Osteoblast (primary cell): ENCODE results near the gene RAB3B. TPM values are rescaled to one million over a fixed set of nuclear protein-coding genes. Genes with fewer than 3 reads are reported as not detected.

Experiments
- DNase-seq: peaks from one replicate; pipeline ENCODE4 v3.0.0; 2011; ENCODE audit warnings: low spot score, mixed read lengths; ENCODE audit not compliant: insufficient read length; ENCODE audit errors: missing footprints
- H2AFZ ChIP-seq: 2 replicates; pipeline ENCODE4 v1.6.0; 2011; ENCODE audit warnings: mild to moderate bottlenecking, low read length
- H3K27ac ChIP-seq: 2 replicates; pipeline ENCODE4 v1.5.1; 2011; ENCODE audit warnings: mild to moderate bottlenecking, low read depth, low read length, moderate library complexity
- H3K27me3 ChIP-seq: 2 replicates; pipeline ENCODE4 v1.6.0; 2012; ENCODE audit warnings: mild to moderate bottlenecking, control low read depth, inconsistent platforms, low read length, moderate library complexity; ENCODE audit not compliant: insufficient read depth
- H3K36me3 ChIP-seq: 2 replicates; pipeline ENCODE4 v1.5.1; 2011; ENCODE audit warnings: mild to moderate bottlenecking, low read length, control low read depth, moderate library complexity; ENCODE audit not compliant: insufficient read depth
- H3K4me1 ChIP-seq: 2 replicates; pipeline ENCODE4 v1.5.1; 2011; ENCODE audit warnings: mild to moderate bottlenecking, low read length, control low read depth, moderate library complexity; ENCODE audit not compliant: insufficient read depth
- H3K4me2 ChIP-seq: 2 replicates; pipeline ENCODE4 v1.6.0; 2011; ENCODE audit warnings: mild to moderate bottlenecking, low read length; ENCODE audit not compliant: insufficient read depth
- H3K4me3 ChIP-seq: fragments of 200-600 bp; sonication (generic); 3 replicates; pipeline ENCODE4 v1.5.1; 2012; ENCODE audit warnings: mild to moderate bottlenecking, low read length, inconsistent platforms; ENCODE audit not compliant: insufficient read depth
- H3K79me2 ChIP-seq: 2 replicates; pipeline ENCODE4 v1.6.0; 2012; ENCODE audit warnings: mild to moderate bottlenecking, low read length, control low read depth, inconsistent platforms; ENCODE audit not compliant: insufficient read depth
- H3K9me3 ChIP-seq: 2 replicates; pipeline ENCODE4 v1.5.1; 2011; ENCODE audit warnings: low read depth, low read length, control low read depth
- H4K20me1 ChIP-seq: 2 replicates; pipeline ENCODE4 v1.6.0; 2012; ENCODE audit warnings: mild to moderate bottlenecking, low read length, control low read depth; ENCODE audit not compliant: insufficient read depth
- total RNA-seq: library from RNA; depleted of rRNA; stranded (reverse); fragments of >200 nt; gene quantifications from 2 replicates; pipeline ENCODE4 v1.2.3, GENCODE V29; 2012
- TF ChIP-seq, protein P1 (sequence below): IDR thresholded peaks from 2 replicates; pipeline ENCODE4 v1.5.1; 2011; ENCODE audit warnings: mild to moderate bottlenecking, low read depth, low read length, moderate library complexity; ENCODE audit errors: extremely low read depth

RAB3B gene
- total RNA-seq, 1 donor, result 14.5 TPM

DNA sequence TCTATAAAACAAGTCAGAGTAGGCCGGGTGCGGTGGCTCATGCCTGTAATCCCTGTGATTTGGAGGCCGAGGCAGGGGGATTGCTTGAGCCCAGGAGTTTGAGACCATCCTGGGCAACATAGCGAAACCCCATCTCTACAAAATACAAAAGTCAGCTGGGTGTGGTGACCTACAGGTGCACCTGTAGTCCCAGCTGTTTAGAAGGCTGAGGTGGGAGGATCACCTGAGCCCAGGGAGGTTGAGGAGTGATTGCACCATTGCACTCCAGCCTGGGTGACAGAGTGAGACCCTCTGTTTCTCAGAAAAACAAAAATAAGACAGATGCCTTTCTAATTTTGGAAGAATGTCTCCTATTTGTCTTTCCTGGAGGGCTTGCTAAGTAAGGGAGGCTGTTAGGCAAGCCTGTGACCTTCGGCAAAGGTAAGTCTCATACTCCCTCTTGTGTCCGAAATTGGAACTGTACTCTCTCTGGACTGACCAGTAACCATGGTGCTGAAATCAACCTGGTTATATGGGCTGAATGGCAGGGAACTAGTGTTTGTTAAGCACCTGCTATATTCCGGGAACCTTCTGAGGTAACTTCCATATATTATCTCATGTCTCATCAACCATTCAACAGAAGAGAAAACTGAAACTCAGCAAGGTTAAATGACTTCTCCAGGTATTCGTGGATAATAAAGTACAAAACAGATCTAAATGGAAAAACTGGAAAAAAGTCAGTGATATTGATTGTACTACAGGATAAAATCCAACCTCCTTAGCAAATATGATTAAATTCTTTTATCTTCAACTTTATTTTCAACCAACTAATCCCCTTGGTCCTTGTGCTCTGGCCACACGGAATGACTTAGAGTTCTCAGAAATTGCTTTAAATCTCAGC, 11.8 kb upstream of the RAB3B start:
- Histone ChIP-seq H3K4me1 (peaks cover 23% of the 10 kb centered on the region), H3K79me2 (no peaks in the 10 kb centered on the region), H3K9me3 (no peaks in the 10 kb centered on the region), H3K36me3 (no peaks in the 10 kb centered on the region), H3K4me3 (no peak overlapping the region), H4K20me1 (no peaks in the 10 kb centered on the region), H2AFZ (no peak overlapping the region), H3K27ac (no peak overlapping the region), H3K27me3 (no peaks in the 10 kb centered on the region), H3K4me2 (no peak overlapping the region)
- TF ChIP-seq, protein P1, sequence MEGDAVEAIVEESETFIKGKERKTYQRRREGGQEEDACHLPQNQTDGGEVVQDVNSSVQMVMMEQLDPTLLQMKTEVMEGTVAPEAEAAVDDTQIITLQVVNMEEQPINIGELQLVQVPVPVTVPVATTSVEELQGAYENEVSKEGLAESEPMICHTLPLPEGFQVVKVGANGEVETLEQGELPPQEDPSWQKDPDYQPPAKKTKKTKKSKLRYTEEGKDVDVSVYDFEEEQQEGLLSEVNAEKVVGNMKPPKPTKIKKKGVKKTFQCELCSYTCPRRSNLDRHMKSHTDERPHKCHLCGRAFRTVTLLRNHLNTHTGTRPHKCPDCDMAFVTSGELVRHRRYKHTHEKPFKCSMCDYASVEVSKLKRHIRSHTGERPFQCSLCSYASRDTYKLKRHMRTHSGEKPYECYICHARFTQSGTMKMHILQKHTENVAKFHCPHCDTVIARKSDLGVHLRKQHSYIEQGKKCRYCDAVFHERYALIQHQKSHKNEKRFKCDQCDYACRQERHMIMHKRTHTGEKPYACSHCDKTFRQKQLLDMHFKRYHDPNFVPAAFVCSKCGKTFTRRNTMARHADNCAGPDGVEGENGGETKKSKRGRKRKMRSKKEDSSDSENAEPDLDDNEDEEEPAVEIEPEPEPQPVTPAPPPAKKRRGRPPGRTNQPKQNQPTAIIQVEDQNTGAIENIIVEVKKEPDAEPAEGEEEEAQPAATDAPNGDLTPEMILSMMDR, result peak; percentile 93
- DNase-seq, result peak; percentile 94

- no peaks in the 10 kb centered on the region for H4K20me1 ChIP-seq
- H3K27ac ChIP-seq, result no peak overlapping the region
- no peaks in the 10 kb centered on the region for H3K79me2 ChIP-seq
- no peak overlapping the region for H3K4me3 ChIP-seq
- no peak overlapping the region for H3K4me2 ChIP-seq
- H3K9me3 ChIP-seq, result no peaks in the 10 kb centered on the region
- H2AFZ ChIP-seq, result no peak overlapping the region
- no peaks in the 10 kb centered on the region for H3K36me3 ChIP-seq
- TF ChIP-seq, protein P1, result no peak
- peaks cover 3% of the 10 kb centered on the region for H3K4me1 ChIP-seq
- no peak for DNase-seq
- no peaks in the 10 kb centered on the region for H3K27me3 ChIP-seq
Measured at GRCh38 chr1:51998701-51999100, 8.2 kb upstream of the RAB3B start.

GRCh38 chr1:51997974-51998382, 7.5 kb upstream of the RAB3B start:
- H3K4me1 ChIP-seq, result peaks cover 3% of the 10 kb centered on the region
- no peaks in the 10 kb centered on the region for H3K9me3 ChIP-seq
- H3K27me3 ChIP-seq, result peaks cover under 1% of the 10 kb centered on the region
- H3K4me3 ChIP-seq, result no peak overlapping the region
- no peaks in the 10 kb centered on the region for H3K36me3 ChIP-seq
- H2AFZ ChIP-seq, result peak overlapping the region; percentile 61
- no peak overlapping the region for H3K4me2 ChIP-seq
- H3K27ac ChIP-seq, result no peak overlapping the region
- DNase-seq, result no peak
- TF ChIP-seq, protein P1, result no peak
- no peaks in the 10 kb centered on the region for H3K79me2 ChIP-seq
- no peaks in the 10 kb centered on the region for H4K20me1 ChIP-seq
